AG04450 (cell line): ENCODE measurements around the gene RABGAP1L. TPM values are rescaled to one million over a fixed set of nuclear protein-coding genes. Genes with fewer than 3 reads are reported as not detected.

Experiments used
- CTCF ChIA-PET: fragments of 300-600, 350-600 bp; formaldehyde crosslinking; extraction: SDS; loops from one replicate; lab custom pipeline; 2022; ENCODE audit warnings: antibody characterized with exemption, inconsistent platforms; lab: Charles Lee
- POLR2A ChIA-PET: fragments of 350-600 bp; formaldehyde crosslinking; extraction: SDS; loops from one replicate; lab custom pipeline; 2021; ENCODE audit warnings: antibody characterized with exemption, inconsistent platforms; lab: Yijun Ruan, JAX
- DNase-seq: peaks from one replicate; pipeline ENCODE4 v3.0.0-alpha.2; 2011; ENCODE audit warnings: low read depth, low spot score
- H3K27ac ChIP-seq: one replicate; pipeline ENCODE4 v1.5.1; 2012; ENCODE audit warnings: low read depth, low read length, control low read depth
- H3K27me3 ChIP-seq: one replicate; pipeline ENCODE4 v1.6.0; 2012; ENCODE audit warnings: low read length; ENCODE audit not compliant: control insufficient read depth, insufficient read depth
- H3K4me3 ChIP-seq: 2 replicates; pipeline ENCODE4 v1.5.1; 2011; ENCODE audit warnings: mild to moderate bottlenecking, low read depth, low read length, control low read depth
- H3K9me3 ChIP-seq: 2 replicates; pipeline ENCODE4 v1.5.1; 2012; ENCODE audit warnings: low read length; ENCODE audit not compliant: control insufficient read depth, insufficient read depth
- CTCF ChIP-seq: IDR thresholded peaks from 2 replicates; pipeline ENCODE4 v1.5.1; 2011; ENCODE audit warnings: low read depth, low read length, control low read depth, inconsistent platforms
- polyA plus RNA-seq: library from polyadenylated mRNA; depleted of rRNA; stranded (reverse); fragments of >200 nt; gene quantifications from 2 replicates; pipeline ENCODE4 v1.2.3, GENCODE V29; 2011

RABGAP1L gene
- polyA plus RNA-seq, 1 experiment, result 21.2 TPM

DNA sequence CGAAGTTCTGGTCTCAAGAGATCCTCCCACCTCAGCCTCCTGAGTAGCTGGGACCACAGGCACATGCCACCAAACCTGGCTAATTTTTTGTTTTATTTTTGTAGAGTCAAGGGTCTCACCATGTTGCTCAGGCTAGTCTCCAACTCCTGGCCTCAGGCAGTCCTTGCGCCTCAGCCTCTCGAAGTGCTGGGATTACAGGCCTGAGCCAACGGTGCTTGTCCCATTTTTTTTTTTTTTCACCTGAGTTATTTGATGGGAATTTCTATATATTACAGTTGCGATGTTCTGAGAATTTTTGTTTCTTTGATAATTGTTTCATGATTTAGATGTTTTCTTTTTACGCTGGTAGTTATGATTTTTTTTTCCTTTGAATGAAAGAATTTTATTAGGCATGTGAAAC, 2.5 kb downstream of the RABGAP1L start:
- H3K9me3 ChIP-seq, result no peaks in the 10 kb centered on the region
- no peak for TF ChIP-seq CTCF
- ChIA-PET CTCF (interaction anchor here (0.7 kb wide), 1 partner anchor 579 kb away, joined by 4 read pairs; no protein-coding TSS in a partner anchor), POLR2A (interaction anchor here (0.7 kb wide), 1 partner anchor 38 kb away, joined by 3 read pairs; no protein-coding TSS in a partner anchor)
- no peak overlapping the region for H3K4me3 ChIP-seq
- DNase-seq, result no peak
- H3K27me3 ChIP-seq, result no peaks in the 10 kb centered on the region
- no peak overlapping the region for H3K27ac ChIP-seq

DNA sequence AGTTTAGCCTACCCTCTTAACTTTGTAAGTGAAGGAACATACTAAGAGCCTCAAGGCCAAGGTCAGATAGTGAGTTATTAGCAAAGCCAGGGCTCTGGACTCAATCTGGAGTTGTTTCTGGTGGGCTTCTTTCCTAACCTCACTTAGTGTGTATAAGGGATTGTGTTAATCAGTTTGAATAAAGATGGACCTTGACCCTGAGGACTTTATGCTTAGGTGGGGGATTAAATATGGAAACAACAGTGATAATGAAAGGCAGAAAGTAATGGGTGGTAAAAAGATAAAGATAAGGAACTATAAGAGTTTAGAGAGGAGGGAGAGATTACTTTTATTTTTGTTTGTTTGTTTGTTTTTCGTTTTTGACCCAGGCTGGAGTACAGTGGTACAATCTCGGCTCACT, 5.5 kb downstream of the RABGAP1L start:
- Histone ChIP-seq H3K27ac (no peak overlapping the region), H3K9me3 (no peaks in the 10 kb centered on the region), H3K27me3 (no peaks in the 10 kb centered on the region), H3K4me3 (no peak overlapping the region)
- CTCF ChIA-PET, result no interaction called here
- POLR2A ChIA-PET, result no interaction called here
- DNase-seq, result no peak
- TF ChIP-seq CTCF, result no peak

GRCh38 chr1:174165471-174166137, 6.3 kb downstream of the RABGAP1L start:
- ChIA-PET POLR2A (no interaction called here), CTCF (interaction anchor here (1.4 to 2.7 kb wide), 2 partner anchors 51 to 52 kb away, joined by 4 to 7 read pairs; no protein-coding TSS in a partner anchor)
- no peak for TF ChIP-seq CTCF
- no peak overlapping the region for H3K27ac ChIP-seq
- DNase-seq, result no peak
- H3K9me3 ChIP-seq, result no peaks in the 10 kb centered on the region
- H3K27me3 ChIP-seq, result no peaks in the 10 kb centered on the region
- no peak overlapping the region for H3K4me3 ChIP-seq

DNA sequence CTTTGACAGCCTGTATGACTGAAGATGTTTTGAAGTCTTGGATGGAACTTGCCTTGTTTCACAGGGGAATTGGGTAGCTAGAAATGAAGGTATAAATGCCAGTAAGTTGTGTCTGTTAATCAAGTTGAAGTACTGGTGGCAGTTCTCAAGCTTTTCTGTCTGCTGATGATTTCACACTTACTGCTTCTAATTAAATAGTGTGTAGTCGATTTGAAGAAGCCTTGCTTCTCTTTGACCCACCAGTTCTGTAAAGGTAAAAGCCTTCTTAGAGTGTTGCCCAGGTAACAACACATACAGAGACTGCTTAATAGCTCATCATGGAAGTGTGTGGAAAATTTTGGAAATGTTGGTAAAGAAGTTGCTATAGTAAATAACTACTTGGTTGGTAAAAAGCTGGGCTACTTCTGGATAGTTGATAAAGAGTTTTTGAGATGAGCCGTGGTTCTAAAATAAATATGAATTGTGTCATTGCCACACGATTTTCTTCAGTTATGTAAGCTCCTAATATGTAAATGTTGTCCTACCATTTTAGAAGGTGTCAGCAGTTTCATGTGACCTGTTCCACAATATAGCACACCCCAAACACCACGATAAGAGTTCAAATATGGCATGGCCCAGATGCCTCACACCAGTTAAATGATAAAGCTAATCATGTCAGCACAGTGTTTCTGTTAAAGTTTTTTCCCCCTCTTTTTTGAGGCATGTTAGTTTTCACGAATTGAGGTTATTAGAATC, 7.4 kb downstream of the RABGAP1L start:
- ChIA-PET POLR2A (no interaction called here), CTCF (interaction anchor here (0.6 to 2.7 kb wide), 3 partner anchors 51 to 708 kb away, joined by 4 to 7 read pairs (median 5); no protein-coding TSS in a partner anchor)
- no peaks in the 10 kb centered on the region for H3K9me3 ChIP-seq
- no peaks in the 10 kb centered on the region for H3K27me3 ChIP-seq
- TF ChIP-seq CTCF, result no peak
- DNase-seq, result no peak
- H3K4me3 ChIP-seq, result no peak overlapping the region
- no peak overlapping the region for H3K27ac ChIP-seq
